Hepatocyte (in vitro differentiated cells): ENCODE results near the gene ADGRB3.

Source experiments
- CTCF ChIP-seq: fragments of 200-600 bp; sonication (generic); IDR thresholded peaks from 2 replicates; pipeline ENCODE4 v1.5.1; 2016; ENCODE audit warnings: antibody characterized with exemption, mild to moderate bottlenecking; ENCODE audit not compliant: poor library complexity
- EZH2 ChIP-seq: fragments of 200-600 bp; sonication (generic); IDR thresholded peaks from 2 replicates; pipeline ENCODE4 v1.6.1; 2016; ENCODE audit warnings: antibody characterized with exemption, mild to moderate bottlenecking, borderline replicate concordance
- EZH2phosphoT487 ChIP-seq: fragments of 200-600 bp; sonication (generic); IDR thresholded peaks from one replicate; pipeline ENCODE4 v1.6.1; 2018; ENCODE audit warnings: antibody characterized with exemption, mild to moderate bottlenecking, low read depth, moderate library complexity; ENCODE audit not compliant: unreplicated experiment, severe bottlenecking

GRCh38 chr6:69261010-69261409, 625.9 kb downstream of the ADGRB3 start:
- TF ChIP-seq CTCF, result no peak
- no peak for TF ChIP-seq EZH2
- TF ChIP-seq EZH2phosphoT487, result no peak
